Measurements from ENCODE around the gene ST3GAL5. TPM values are rescaled to one million over a fixed set of nuclear protein-coding genes. Genes with fewer than 3 reads are reported as not detected.

ST3GAL5 gene
- total RNA-seq, 1 donor: 17.4 TPM

DNA sequence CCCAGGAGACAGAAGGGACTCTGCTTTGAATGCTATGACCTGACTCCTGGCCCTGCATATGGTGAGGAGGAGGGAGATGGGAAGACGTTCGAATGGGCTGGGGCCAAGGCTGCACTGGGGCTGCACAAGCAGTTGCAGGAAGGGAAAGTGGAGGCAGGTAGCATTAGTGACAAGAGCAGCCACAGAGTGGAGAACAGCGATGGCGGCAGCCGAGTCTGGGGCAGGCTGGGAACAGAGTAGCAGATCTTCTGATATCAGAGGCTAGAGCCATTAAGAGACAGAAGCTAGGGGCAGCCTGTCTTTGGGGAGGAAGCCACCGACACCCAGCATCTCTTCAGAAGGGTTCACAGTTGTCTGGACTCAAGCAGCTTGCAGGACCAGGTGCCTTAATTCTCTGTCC lies 50.1 kb downstream of the ST3GAL5 start:
- no peak overlapping the region for H3K27ac ChIP-seq (ENCODE audit: low read depth, low read length)
- TF ChIP-seq, protein P1, sequence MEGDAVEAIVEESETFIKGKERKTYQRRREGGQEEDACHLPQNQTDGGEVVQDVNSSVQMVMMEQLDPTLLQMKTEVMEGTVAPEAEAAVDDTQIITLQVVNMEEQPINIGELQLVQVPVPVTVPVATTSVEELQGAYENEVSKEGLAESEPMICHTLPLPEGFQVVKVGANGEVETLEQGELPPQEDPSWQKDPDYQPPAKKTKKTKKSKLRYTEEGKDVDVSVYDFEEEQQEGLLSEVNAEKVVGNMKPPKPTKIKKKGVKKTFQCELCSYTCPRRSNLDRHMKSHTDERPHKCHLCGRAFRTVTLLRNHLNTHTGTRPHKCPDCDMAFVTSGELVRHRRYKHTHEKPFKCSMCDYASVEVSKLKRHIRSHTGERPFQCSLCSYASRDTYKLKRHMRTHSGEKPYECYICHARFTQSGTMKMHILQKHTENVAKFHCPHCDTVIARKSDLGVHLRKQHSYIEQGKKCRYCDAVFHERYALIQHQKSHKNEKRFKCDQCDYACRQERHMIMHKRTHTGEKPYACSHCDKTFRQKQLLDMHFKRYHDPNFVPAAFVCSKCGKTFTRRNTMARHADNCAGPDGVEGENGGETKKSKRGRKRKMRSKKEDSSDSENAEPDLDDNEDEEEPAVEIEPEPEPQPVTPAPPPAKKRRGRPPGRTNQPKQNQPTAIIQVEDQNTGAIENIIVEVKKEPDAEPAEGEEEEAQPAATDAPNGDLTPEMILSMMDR (IDR thresholded peaks at IDR 0.05; ENCODE audit: extremely low read depth, low read depth, low read length): no peak
- H3K79me2 ChIP-seq (ENCODE audit: insufficient read depth, low read length): no peaks in the 10 kb centered on the region

GRCh38 chr2:85838181-85838580 lies 50.6 kb downstream of the ST3GAL5 start:
- no peak for DNase-seq (ENCODE audit: insufficient read length, low spot score, missing footprints)
- H3K4me3 ChIP-seq (ENCODE audit: insufficient read depth, low read length): no peak overlapping the region
- H3K4me2 ChIP-seq (ENCODE audit: insufficient read depth, low read length): no peak overlapping the region

More for the DNA sequence above, 50.1 kb downstream of the ST3GAL5 start:
- H3K4me3 ChIP-seq (ENCODE audit: insufficient read depth, low read length): no peak overlapping the region
- H3K27me3 ChIP-seq (ENCODE audit: insufficient read depth, low read length): no peaks in the 10 kb centered on the region
- no peaks in the 10 kb centered on the region for H3K9me3 ChIP-seq (ENCODE audit: low read depth, low read length)
- H3K36me3 ChIP-seq (ENCODE audit: insufficient read depth, low read length): peaks cover 3% of the 10 kb centered on the region
- H2AFZ ChIP-seq (ENCODE audit: low read length): no peak overlapping the region
- H3K4me2 ChIP-seq (ENCODE audit: insufficient read depth, low read length): no peak overlapping the region
- DNase-seq (ENCODE audit: insufficient read length, low spot score, missing footprints): no peak
- H4K20me1 ChIP-seq (ENCODE audit: insufficient read depth, low read length): no peaks in the 10 kb centered on the region
- no peaks in the 10 kb centered on the region for H3K4me1 ChIP-seq (ENCODE audit: insufficient read depth, low read length)

GRCh38 chr2:85834466-85834865 lies 54.3 kb downstream of the ST3GAL5 start:
- Histone ChIP-seq H4K20me1 (ENCODE audit: insufficient read depth, low read length) (no peaks in the 10 kb centered on the region), H3K27me3 (ENCODE audit: insufficient read depth, low read length) (no peaks in the 10 kb centered on the region), H3K79me2 (ENCODE audit: insufficient read depth, low read length) (no peaks in the 10 kb centered on the region), H3K36me3 (ENCODE audit: insufficient read depth, low read length) (no peaks in the 10 kb centered on the region), H2AFZ (ENCODE audit: low read length) (no peak overlapping the region), H3K27ac (ENCODE audit: low read depth, low read length) (no peak overlapping the region), H3K4me3 (ENCODE audit: insufficient read depth, low read length) (no peak overlapping the region), H3K4me1 (ENCODE audit: insufficient read depth, low read length) (no peaks in the 10 kb centered on the region), H3K4me2 (ENCODE audit: insufficient read depth, low read length) (no peak overlapping the region), H3K9me3 (ENCODE audit: low read depth, low read length) (no peaks in the 10 kb centered on the region)
- no peak for DNase-seq (ENCODE audit: insufficient read length, low spot score, missing footprints)
- TF ChIP-seq, protein P1 (IDR thresholded peaks at IDR 0.05; ENCODE audit: extremely low read depth, low read depth, low read length): no peak

More at GRCh38 chr2:85838181-85838580, 50.6 kb downstream of the ST3GAL5 start:
- TF ChIP-seq, protein P1 (IDR thresholded peaks at IDR 0.05; ENCODE audit: extremely low read depth, low read depth, low read length): no peak
- Histone ChIP-seq H3K36me3 (ENCODE audit: insufficient read depth, low read length) (no peaks in the 10 kb centered on the region), H4K20me1 (ENCODE audit: insufficient read depth, low read length) (no peaks in the 10 kb centered on the region), H3K9me3 (ENCODE audit: low read depth, low read length) (no peaks in the 10 kb centered on the region), H3K27ac (ENCODE audit: low read depth, low read length) (no peak overlapping the region), H3K79me2 (ENCODE audit: insufficient read depth, low read length) (no peaks in the 10 kb centered on the region), H2AFZ (ENCODE audit: low read length) (no peak overlapping the region), H3K27me3 (ENCODE audit: insufficient read depth, low read length) (no peaks in the 10 kb centered on the region), H3K4me1 (ENCODE audit: insufficient read depth, low read length) (no peaks in the 10 kb centered on the region)

DNA sequence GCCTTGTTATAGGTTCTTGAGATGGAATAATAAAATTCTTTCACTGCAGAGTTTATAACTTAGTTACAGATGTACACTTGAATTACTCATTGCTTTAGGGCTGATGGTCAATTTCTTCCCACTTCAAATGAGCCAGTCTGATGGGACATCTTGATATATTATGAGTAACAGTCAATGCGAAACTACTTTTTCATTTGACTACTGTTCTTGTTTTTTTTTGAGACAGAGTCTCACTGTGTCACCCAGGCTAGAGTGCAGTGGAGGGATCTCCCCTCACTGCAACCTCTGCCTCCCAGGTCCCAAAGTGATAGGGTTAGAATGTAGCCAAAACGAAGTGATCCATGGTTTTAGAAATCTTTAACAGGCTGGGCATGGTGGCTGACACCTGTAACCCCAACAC lies 57.1 kb downstream of the ST3GAL5 start:
- TF ChIP-seq, protein P1 (IDR thresholded peaks at IDR 0.05; ENCODE audit: extremely low read depth, low read depth, low read length): no peak

More for the DNA sequence above, 57.1 kb downstream of the ST3GAL5 start:
- H3K36me3 ChIP-seq (ENCODE audit: insufficient read depth, low read length): no peaks in the 10 kb centered on the region
- H3K4me1 ChIP-seq (ENCODE audit: insufficient read depth, low read length): peaks cover 5% of the 10 kb centered on the region
- no peak overlapping the region for H2AFZ ChIP-seq (ENCODE audit: low read length)
- H3K4me3 ChIP-seq (ENCODE audit: insufficient read depth, low read length): no peak overlapping the region
- no peaks in the 10 kb centered on the region for H4K20me1 ChIP-seq (ENCODE audit: insufficient read depth, low read length)
- DNase-seq (ENCODE audit: insufficient read length, low spot score, missing footprints): no peak
- H3K9me3 ChIP-seq (ENCODE audit: low read depth, low read length): no peaks in the 10 kb centered on the region
- H3K4me2 ChIP-seq (ENCODE audit: insufficient read depth, low read length): no peak overlapping the region
- no peaks in the 10 kb centered on the region for H3K27me3 ChIP-seq (ENCODE audit: insufficient read depth, low read length)
- no peak overlapping the region for H3K27ac ChIP-seq (ENCODE audit: low read depth, low read length)
- H3K79me2 ChIP-seq (ENCODE audit: insufficient read depth, low read length): no peaks in the 10 kb centered on the region
